ENCODE results near the gene ITGAD. TPM values are rescaled to one million over a fixed set of nuclear protein-coding genes. Genes with fewer than 3 reads are reported as not detected.

Gene ITGAD
- under 1 TPM; 0.09 to 0.23 TPM for total RNA-seq

DNA sequence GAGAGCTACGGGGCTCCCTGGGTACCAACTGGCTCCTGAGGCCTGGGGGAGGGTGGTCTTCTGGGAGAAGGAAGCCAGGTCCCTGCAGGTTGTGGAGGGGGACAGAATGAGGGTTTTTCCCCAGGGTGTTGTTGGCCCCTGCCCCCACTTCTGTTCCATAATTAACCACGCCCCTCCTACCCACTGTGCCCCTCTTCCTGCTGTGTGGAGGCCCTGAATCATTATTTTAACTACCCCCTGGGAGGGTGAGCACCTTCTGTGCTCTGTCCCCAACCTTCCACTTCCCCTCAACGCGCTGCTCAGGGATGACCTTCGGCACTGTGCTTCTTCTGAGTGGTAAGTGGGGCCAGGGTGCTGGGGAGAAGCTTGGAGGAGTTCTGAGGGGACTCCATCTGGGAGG lies at the start of gene ITGAD:
Gene ITGAD, plus strand, starts transcription at position 280 of the 400 bp plus-strand sequence. Its CDS starts 26 bp downstream, at position 306.
- Mint-ChIP-seq H3K9me3 (ENCODE audit: low read depth) (no peaks in the 10 kb centered on the region), H3K36me3 (peaks cover 2% of the 10 kb centered on the region), H3K27ac (no peak within 1 kb of the TSS), H3K27me3 (peaks cover 16% of the 10 kb centered on the region), H3K4me1 (peaks cover 9% of the 10 kb centered on the region), H3K4me3 (no peak within 1 kb of the TSS)
- ATAC-seq (no peak), DNase-seq (no peak)
- CTCF ChIA-PET: interaction anchor here (3.3 kb wide), 1 partner anchor 10 kb away, joined by 12 read pairs; no protein-coding TSS in a partner anchor

DNA sequence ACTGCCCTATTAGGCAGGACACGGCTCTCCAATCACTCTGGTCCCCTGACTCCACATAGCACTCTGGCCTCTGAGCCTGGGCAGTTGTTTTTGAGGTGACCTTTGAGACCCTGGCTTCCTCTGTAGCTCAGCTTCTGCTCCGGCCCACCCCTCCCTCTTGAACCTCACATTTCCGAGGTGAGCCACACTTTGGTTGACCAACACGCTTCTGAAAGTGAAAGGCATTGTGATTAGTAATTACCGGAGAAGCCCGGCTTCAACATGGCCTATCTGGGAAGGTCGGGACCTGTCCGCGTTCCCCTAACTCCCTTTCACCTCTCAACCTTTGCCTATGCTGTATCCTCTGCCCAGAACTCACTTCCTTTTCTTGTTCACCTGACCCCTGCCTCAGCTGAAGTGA lies 48.4 kb upstream of the ITGAD start:
- DNase-seq (peak; percentile 80), ATAC-seq (peak; percentile 78)
- CTCF ChIA-PET: interaction anchor here (0.7 to 2.3 kb wide), 2 partner anchors 38 to 110 kb away, joined by 3 to 9 read pairs; no protein-coding TSS in a partner anchor
- Mint-ChIP-seq H3K27ac (peak overlapping the region; percentile 21), H3K4me3 (peak overlapping the region; percentile 47), H3K4me1 (peaks cover 34% of the 10 kb centered on the region), H3K36me3 (peaks cover 7% of the 10 kb centered on the region), H3K27me3 (peaks cover 53% of the 10 kb centered on the region), H3K9me3 (ENCODE audit: low read depth) (no peaks in the 10 kb centered on the region)

DNA sequence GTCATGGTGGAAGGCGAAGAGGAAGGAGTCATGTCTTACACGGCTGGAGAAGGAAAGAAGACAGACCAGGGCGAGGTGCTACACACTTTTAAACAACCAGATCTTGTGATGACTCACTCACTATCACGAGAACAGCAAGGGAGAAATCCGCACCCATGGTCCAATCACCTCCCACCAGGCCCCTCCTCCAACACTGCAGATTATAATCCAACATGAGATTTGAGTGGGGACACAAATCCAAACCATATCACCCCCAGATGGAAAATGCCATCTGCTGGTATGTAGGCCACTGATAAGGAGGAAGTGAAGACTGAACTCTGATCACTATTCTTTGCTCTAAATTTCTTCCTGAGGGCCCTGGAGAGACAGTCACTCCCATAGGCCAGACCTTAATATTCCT lies 45.7 kb upstream of the ITGAD start:
- CTCF ChIA-PET: interaction anchor here (2.0 kb wide), 1 partner anchor 35 kb away, joined by 5 read pairs; no protein-coding TSS in a partner anchor
- peaks cover 57% of the 10 kb centered on the region for H3K4me1 Mint-ChIP-seq
- ATAC-seq (no peak), DNase-seq (no peak)
- no peaks in the 10 kb centered on the region for H3K9me3 Mint-ChIP-seq (ENCODE audit: low read depth)
- peaks cover 40% of the 10 kb centered on the region for H3K27me3 Mint-ChIP-seq
- H3K4me3 Mint-ChIP-seq: no peak overlapping the region
- H3K36me3 Mint-ChIP-seq: peaks cover 4% of the 10 kb centered on the region
- no peak overlapping the region for H3K27ac Mint-ChIP-seq

DNA sequence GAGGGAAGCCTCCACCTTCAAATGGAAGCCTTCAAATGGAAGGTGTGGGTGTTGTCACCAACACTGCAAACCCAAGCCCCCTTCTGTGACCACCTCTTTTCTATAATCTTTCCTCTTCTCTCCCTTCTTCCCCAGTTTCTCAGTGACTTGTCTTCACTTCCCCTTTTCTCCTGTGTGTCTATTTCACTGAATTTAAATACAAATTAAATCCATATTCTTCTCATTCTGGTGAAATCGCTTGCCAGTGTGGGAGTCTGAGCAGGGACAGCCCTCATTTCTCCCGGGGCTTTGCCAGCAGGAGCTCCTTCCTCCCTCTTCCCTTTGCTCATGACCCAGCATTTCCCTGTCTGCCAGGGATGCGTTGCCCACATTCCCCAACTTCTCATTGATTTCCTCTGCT lies 44.6 kb upstream of the ITGAD start:
- H3K36me3 Mint-ChIP-seq: no peaks in the 10 kb centered on the region
- peaks cover 67% of the 10 kb centered on the region for H3K4me1 Mint-ChIP-seq
- no peaks in the 10 kb centered on the region for H3K9me3 Mint-ChIP-seq (ENCODE audit: low read depth)
- H3K27ac Mint-ChIP-seq: no peak overlapping the region
- CTCF ChIA-PET: interaction anchor here (2.0 kb wide), 1 partner anchor 34 kb away, joined by 5 read pairs; no protein-coding TSS in a partner anchor
- peaks cover 31% of the 10 kb centered on the region for H3K27me3 Mint-ChIP-seq
- ATAC-seq (no peak), DNase-seq (no peak)
- no peak overlapping the region for H3K4me3 Mint-ChIP-seq

DNA sequence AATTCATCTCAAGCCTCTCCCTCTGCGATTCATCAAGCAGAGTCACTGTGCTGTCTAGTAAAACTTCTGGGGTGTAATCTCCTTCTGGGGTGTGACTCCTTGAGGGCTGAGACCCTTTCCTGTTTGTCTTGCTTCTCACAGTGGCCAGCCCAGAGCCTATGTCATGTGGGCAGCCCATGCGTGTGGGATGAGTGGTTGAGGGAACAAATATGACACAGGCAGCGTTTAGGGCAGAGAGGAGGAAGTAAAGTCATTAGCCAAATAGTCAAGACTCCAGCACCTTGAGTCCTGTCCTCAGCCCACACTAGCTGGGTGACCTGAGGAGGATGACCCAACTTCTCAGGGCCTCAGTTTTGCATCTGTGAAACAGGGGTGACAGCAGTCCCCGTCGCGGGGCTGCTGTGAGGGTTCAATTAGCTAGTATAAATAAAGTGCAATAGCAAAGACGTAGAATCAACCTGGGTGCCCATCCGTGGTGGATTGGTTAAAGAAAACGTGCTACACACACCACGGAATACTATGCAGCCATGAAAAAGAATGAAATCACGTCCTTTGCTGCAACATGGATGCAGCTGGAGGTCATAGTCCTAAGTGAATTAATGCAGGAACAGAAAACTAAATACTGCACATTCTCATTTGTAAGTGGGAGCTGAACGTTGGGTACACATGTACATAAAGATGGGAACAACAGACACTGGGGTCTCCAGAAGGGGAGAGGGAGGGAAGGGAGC lies 42.7 kb upstream of the ITGAD start:
- H3K9me3 Mint-ChIP-seq (ENCODE audit: low read depth): no peaks in the 10 kb centered on the region
- H3K27ac Mint-ChIP-seq: peak overlapping the region; percentile 45

DNA sequence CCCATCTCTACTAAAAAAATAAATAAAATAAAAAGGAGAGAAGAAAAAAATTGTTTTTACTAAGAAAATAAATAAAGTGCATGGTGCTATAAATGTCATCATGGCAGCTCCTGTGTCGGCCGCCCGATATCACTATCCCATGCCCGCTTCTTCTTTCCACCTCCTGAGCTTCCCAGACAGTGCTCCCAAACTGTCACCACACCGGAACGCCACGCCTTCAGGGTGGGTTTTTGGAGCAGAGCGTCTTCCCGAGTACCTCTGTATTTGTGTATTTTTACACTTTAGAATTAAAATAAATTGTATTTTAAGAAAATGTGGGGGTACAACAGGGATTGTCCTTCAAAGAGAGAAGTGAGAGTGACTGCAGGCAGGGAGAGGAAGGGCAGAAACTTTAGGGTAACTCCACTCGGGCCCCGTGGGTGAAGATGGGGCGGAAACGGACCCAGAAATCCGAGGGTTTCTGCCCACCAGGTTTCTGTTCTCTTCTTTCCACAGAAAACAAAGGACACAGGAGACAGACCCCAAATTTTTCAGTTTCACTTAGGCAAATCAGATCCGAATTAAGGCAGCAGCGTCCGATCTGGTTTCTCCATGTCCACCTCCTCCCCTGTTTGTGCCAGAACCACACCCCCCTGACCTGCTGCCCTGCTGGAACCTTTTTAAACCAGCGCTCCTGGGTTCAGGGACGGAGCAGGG lies 41.7 kb upstream of the ITGAD start:
- DNase-seq: no peak
- H3K27ac Mint-ChIP-seq: no peak overlapping the region
- H3K4me1 Mint-ChIP-seq: peaks cover 78% of the 10 kb centered on the region
- H3K27me3 Mint-ChIP-seq: peaks cover 18% of the 10 kb centered on the region
- CTCF ChIA-PET: interaction anchor here (0.9 to 2.1 kb wide), 2 partner anchors 91 to 149 kb away, joined by 3 to 6 read pairs; partner anchors contain the start of gene ZNF843
- no peak for ATAC-seq
- peaks cover 3% of the 10 kb centered on the region for H3K36me3 Mint-ChIP-seq
- no peak overlapping the region for H3K4me3 Mint-ChIP-seq
- no peaks in the 10 kb centered on the region for H3K9me3 Mint-ChIP-seq (ENCODE audit: low read depth)

More for the DNA sequence above, 42.7 kb upstream of the ITGAD start:
- Mint-ChIP-seq H3K36me3 (peaks cover 1% of the 10 kb centered on the region), H3K4me1 (peaks cover 72% of the 10 kb centered on the region), H3K27me3 (peaks cover 25% of the 10 kb centered on the region), H3K4me3 (no peak overlapping the region)
- CTCF ChIA-PET: interaction anchor here (0.6 to 2.1 kb wide), 5 partner anchors 32 to 108 kb away, joined by 3 to 6 read pairs (median 3); partner anchors contain the start of genes ARMC5 and ZNF843
- DNase-seq: peak; percentile 88
- peak; percentile 24 for ATAC-seq

DNA sequence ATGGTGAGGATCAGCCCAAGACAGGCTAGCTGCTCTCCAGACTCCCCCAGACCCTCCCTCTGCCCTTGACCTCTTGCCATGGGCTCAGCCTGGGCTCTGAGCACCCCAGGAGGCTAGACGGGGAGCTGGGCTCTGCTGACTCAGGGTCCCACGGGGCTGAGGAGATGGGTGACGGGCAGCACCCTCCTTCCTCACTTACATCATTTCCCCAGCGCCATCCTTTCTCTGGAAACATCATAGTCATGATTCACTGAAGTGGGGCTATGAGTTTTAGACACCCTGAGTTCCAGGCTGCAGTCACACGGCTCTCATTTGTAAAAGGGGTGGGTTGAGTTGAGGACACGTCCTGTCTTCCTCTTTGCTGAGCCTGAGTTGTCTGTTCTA lies 41.2 kb upstream of the ITGAD start:
- peaks cover 82% of the 10 kb centered on the region for H3K4me1 Mint-ChIP-seq
- CTCF ChIA-PET: interaction anchor here (0.9 kb wide), 1 partner anchor 150 kb away, joined by 3 read pairs; no protein-coding TSS in a partner anchor
- H3K27ac Mint-ChIP-seq: peak overlapping the region; percentile 76
- H3K9me3 Mint-ChIP-seq (ENCODE audit: low read depth): no peaks in the 10 kb centered on the region
- DNase-seq (peak; percentile 64), ATAC-seq (peak; percentile 13)
- peaks cover 5% of the 10 kb centered on the region for H3K36me3 Mint-ChIP-seq
- peaks cover 13% of the 10 kb centered on the region for H3K27me3 Mint-ChIP-seq
- H3K4me3 Mint-ChIP-seq: no peak overlapping the region

DNA sequence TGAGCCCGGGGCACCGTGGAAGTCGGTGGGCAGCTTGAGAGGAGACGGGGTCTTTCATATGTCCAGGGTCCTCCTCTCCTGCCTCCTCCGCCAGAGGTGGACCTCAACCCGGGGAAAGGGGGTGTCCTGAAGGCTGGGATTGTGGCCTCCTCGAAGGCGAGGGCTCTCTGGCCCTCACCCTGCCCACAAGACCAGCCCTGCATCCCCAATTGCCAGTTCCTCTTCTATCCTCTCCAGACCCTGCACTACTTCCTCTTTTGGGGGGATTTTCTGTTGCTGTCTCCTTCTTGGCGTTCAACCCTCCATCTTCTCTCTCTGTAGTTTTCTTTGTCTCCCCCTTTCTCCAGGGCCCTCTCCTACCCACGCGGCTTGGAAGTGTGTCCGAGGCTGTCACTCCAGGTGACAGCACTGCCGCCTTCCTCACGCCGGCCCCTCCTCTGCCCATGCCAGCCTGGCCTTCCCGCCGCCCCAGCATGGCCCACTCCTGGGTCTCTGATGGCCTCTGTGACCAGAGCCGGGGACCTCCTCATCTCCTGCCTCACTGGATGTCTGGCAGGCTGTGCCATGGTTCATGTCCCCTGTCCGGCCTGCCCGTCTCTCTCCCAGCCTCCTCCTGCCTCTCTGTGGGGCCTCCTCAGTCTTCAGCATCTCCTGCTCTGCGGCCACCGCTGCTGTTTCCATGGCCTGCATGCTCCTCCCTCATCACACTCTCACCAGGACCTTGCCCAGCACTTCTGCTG lies 40.6 kb upstream of the ITGAD start:
- Mint-ChIP-seq H3K27me3 (peaks cover 8% of the 10 kb centered on the region), H3K9me3 (ENCODE audit: low read depth) (no peaks in the 10 kb centered on the region), H3K4me1 (peaks cover 83% of the 10 kb centered on the region), H3K4me3 (no peak overlapping the region), H3K27ac (peak overlapping the region; percentile 76), H3K36me3 (peaks cover 5% of the 10 kb centered on the region)
- ATAC-seq (no peak), DNase-seq (no peak)
- CTCF ChIA-PET: interaction anchor here (0.9 kb wide), 1 partner anchor 150 kb away, joined by 3 read pairs; no protein-coding TSS in a partner anchor

DNA sequence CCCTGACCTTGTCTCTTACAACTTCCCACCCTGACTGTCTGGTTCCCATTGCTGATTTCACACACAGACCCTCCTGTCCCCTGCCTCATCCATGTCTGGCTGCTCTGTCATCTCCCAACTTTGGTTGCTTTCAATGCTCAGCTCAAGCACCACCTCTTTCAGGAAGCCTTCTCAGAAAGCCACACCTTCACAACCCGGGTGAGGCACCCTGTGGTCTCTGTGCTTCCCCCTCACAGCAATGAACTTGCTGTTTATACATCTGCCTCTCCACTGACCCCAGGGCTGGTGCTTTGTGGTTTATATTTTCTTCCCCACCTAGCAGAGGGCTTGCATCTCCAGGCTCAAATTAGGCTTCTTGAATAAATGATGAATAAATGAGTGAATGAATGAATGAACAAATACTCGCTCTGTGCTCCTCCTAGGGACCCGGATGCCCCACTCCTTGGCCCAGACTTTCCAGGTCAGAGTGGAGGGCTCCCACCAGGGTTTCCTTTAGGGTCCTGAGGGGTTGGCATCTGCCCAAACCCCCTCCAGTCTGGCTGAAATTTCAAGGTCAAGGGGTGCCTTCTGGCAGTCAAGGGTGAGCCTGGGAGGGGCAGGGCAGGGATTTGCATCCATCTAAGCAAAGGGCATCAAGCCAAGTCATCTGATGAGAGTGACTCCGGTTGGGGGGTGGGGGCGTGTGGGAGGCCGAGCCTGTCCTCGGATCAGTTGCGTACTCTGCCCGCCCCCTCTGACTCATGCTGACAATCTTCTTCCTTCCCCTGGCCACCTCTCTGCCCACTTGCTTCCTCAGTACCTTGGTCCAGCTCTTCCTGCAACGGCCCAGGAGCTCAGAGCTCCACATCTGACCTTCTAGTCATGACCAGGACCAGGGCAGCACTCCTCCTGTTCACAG lies 38.5 kb upstream of the ITGAD start, which contains the start of gene ITGAX:
Gene ITGAX, plus strand, starts transcription at position 783 of the 898 bp plus-strand sequence. Its CDS starts 79 bp downstream, at position 862.
- peak; percentile 94 for DNase-seq
- CTCF ChIA-PET: interaction anchor here (0.6 to 1.7 kb wide), 5 partner anchors 9 to 153 kb away, joined by 3 read pairs; no protein-coding TSS in a partner anchor
- peak within 1 kb of the TSS; percentile 45 for H3K4me3 Mint-ChIP-seq
- peak; percentile 83 for ATAC-seq
- no peaks in the 10 kb centered on the region for H3K27me3 Mint-ChIP-seq
- H3K27ac Mint-ChIP-seq: peak within 1 kb of the TSS; percentile 93
- H3K4me1 Mint-ChIP-seq: peaks cover 73% of the 10 kb centered on the region
- H3K9me3 Mint-ChIP-seq (ENCODE audit: low read depth): no peaks in the 10 kb centered on the region
- peaks cover 9% of the 10 kb centered on the region for H3K36me3 Mint-ChIP-seq

DNA sequence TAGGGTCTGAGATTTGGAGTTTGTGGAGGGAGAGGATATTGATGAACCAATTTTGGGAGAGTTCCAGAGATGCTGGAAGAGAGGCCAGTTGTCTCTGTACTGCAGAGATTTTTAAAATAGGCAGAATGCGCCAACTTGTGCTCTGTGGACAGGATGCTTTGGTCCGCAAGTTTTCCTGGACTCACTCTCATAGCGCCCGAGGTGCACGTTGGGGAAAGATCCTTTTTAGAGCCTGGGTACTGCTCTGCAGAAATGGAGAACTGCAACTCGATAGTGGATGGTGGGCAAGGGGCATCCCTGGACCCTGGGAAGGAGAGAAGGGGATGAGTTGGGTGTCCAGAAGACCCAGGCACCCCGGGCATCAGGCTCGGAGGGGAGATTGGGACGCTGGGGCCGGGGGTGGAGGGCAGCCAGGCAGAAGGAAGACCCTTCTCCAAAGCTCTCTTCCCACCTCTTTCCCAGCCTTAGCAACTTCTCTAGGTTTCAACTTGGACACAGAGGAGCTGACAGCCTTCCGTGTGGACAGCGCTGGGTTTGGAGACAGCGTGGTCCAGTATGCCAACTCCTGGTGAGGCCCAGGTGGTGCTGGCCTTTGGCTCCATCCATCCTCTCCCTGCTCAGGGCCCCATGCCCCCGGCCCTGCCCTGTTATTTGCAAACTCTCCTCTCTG lies 37.6 kb upstream of the ITGAD start:
- no peak for DNase-seq
- no peak for ATAC-seq
- Mint-ChIP-seq H3K4me3 (peak overlapping the region; percentile 45), H3K9me3 (ENCODE audit: low read depth) (no peaks in the 10 kb centered on the region), H3K4me1 (peaks cover 64% of the 10 kb centered on the region), H3K36me3 (peaks cover 9% of the 10 kb centered on the region), H3K27ac (peak overlapping the region; percentile 93), H3K27me3 (no peaks in the 10 kb centered on the region)
- CTCF ChIA-PET: interaction anchor here (1.3 to 3.9 kb wide), 4 partner anchors 8 to 105 kb away, joined by 3 to 21 read pairs (median 3); no protein-coding TSS in a partner anchor

DNA sequence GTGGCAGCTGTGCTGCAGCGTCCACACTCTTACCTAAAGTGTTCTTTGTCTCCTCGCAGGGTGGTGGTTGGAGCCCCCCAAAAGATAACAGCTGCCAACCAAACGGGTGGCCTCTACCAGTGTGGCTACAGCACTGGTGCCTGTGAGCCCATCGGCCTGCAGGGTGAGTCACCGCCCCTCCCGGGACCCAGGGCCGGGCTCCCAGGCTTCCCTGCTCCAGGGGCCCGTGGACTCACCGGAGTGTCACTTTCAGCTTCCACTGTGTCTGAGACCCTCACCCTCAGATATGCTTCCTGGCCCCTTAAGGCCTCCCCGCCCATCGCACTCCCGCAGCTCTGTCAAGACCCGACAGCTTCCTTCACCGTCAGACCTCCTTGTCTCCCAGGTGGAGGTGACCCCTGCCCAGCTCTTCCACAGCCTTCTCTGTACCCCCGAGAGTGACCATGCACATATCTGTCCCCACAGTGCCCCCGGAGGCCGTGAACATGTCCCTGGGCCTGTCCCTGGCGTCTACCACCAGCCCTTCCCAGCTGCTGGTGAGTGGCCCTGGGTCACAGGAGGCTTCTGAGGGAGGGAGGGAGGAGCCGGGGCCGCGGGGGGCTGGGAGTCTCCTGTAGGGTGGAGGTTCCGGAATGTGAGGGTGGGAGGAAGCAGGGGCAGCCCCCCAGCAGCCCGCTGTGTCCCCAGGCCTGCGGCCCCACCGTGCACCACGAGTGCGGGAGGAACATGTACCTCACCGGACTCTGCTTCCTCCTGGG lies 36.4 kb upstream of the ITGAD start:
- CTCF ChIA-PET: interaction anchor here (0.6 to 3.9 kb wide), 4 partner anchors 26 to 156 kb away, joined by 3 to 21 read pairs (median 3); no protein-coding TSS in a partner anchor
- peak overlapping the region; percentile 50 for H3K27ac Mint-ChIP-seq
- DNase-seq (no peak), ATAC-seq (no peak)
- H3K27me3 Mint-ChIP-seq: no peaks in the 10 kb centered on the region
- peaks cover 9% of the 10 kb centered on the region for H3K36me3 Mint-ChIP-seq
- H3K4me3 Mint-ChIP-seq: peak overlapping the region; percentile 46
- H3K9me3 Mint-ChIP-seq (ENCODE audit: low read depth): no peaks in the 10 kb centered on the region
- H3K4me1 Mint-ChIP-seq: peaks cover 56% of the 10 kb centered on the region
